Renal cortical epithelial cell (primary cell): ENCODE data around the gene DCAF10. TPM values are rescaled to one million over a fixed set of nuclear protein-coding genes. Genes with fewer than 3 reads are reported as not detected.
"Not testable (repeated sequence)": the region's sequence is repeated elsewhere in the genome, so short reads cannot be mapped to it uniquely, and the experiment has no call there.

Experiments
- DNase-seq: peaks from one replicate; pipeline ENCODE4 v3.0.0-alpha.2; 2011; ENCODE audit warnings: low read depth
- total RNA-seq: library from RNA; depleted of rRNA; stranded (reverse); fragments of >200 nt; gene quantifications from 2 replicates; pipeline ENCODE4 v1.2.3, GENCODE V29; 2014

Gene DCAF10, protein sequence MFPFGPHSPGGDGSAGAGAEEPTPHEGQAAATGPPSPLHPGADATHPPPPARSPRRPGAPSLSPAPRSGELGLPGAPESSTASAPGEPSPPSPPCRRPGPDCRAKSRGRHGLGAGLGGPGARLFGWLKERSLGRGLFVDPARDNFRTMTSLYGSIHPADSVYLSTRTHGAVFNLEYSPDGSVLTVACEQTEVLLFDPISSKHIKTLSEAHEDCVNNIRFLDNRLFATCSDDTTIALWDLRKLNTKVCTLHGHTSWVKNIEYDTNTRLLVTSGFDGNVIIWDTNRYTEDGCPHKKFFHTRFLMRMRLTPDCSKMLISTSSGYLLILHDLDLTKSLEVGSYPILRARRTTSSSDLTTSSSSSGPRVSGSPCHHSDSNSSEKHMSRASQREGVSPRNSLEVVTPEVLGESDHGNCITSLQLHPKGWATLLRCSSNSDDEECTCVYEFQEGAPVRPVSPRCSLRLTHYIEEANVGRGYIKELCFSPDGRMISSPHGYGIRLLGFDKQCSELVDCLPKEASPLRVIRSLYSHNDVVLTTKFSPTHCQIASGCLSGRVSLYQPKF
- total RNA-seq, result 13.2 and 70.0 TPM in 2 replicates

DNA sequence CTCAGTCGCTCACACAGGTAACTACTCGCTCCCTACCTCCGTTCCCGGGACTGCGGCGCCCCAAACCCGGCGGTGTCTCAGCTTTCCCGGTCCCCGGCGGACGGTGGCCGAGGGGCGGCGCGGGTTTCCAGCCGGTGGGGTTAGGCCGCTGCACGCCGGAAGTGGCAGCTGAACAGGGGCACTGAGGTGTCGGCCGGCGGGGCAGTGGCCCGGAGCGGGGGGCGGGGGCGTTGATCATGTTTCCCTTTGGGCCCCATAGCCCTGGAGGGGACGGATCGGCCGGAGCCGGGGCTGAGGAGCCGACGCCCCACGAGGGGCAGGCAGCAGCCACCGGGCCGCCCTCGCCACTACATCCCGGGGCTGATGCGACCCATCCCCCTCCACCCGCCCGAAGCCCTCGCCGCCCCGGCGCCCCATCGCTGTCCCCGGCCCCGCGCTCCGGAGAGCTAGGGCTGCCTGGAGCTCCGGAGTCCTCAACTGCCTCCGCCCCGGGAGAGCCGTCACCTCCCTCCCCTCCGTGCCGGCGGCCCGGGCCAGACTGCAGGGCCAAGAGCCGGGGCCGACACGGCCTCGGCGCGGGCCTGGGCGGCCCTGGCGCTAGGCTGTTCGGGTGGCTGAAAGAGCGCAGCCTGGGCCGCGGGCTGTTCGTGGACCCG is at the start of gene DCAF10:
Gene DCAF10, plus strand, starts transcription at position 167 of the 656 bp plus-strand sequence. Its CDS starts 70 bp downstream, at position 237.
- DNase-seq, result peak; percentile 36

DNA sequence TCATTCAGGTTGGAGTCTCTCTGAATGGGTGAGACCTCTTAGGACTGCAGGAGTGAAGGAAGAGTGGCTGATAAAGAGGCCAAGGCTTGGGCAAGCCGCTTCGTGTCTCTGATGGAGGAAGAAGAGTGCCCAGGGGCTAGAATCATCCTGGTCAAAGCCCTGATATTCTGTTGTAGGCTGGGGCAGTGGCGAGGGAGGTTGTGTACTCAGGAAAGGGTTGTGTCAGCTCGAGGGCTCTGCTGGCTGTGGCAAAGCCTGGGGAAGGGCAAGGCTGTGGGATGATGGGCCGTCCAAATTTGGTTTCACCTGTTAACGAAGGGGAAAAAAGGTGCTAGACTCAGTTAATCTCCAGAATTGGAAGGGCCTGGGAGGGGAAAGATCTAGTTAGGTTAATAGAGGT is 49.4 kb upstream of the DCAF10 start:
- no peak for DNase-seq

DNA sequence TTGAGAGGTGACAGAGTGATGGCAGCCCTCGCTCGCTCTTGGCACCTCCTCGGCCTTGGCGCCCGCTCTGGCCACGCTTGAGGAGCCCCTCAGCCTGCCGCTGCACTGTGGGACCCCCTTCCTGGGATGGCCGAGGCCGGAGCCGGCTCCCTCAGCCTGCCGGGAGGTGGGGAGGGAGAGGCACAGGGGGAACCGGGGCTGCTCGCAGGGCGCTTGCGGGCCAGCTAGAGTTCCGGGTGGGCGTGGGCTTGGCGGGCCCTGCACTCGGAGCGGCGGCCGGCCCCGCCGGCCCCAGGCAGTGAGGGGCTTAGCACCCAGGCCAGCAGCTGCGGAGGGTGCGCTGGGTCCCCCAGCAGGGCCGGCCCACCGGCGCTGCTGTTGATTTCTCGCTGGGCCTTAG is 48.9 kb upstream of the DCAF10 start:
- not testable (repeated sequence) for DNase-seq

DNA sequence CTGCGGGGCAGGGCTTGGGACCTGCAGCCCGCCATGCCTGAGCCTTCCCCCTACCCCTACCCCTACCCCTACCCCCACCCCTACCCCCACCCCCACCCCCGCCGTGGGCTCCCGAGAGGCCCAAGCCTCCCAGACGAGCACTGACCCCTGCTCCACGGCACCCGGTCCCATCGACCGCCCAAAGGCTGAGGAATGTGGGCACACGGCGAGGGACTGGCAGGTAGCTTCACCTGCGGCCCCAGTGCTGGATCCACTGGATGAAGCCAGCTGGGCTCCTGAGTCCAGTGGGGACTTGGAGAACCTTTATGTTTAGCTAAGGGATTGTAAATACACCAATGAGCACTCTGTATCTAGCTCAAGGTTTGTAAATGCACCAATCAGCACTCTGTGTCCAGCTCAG is 48.5 kb upstream of the DCAF10 start:
- not testable (repeated sequence) for DNase-seq

DNA sequence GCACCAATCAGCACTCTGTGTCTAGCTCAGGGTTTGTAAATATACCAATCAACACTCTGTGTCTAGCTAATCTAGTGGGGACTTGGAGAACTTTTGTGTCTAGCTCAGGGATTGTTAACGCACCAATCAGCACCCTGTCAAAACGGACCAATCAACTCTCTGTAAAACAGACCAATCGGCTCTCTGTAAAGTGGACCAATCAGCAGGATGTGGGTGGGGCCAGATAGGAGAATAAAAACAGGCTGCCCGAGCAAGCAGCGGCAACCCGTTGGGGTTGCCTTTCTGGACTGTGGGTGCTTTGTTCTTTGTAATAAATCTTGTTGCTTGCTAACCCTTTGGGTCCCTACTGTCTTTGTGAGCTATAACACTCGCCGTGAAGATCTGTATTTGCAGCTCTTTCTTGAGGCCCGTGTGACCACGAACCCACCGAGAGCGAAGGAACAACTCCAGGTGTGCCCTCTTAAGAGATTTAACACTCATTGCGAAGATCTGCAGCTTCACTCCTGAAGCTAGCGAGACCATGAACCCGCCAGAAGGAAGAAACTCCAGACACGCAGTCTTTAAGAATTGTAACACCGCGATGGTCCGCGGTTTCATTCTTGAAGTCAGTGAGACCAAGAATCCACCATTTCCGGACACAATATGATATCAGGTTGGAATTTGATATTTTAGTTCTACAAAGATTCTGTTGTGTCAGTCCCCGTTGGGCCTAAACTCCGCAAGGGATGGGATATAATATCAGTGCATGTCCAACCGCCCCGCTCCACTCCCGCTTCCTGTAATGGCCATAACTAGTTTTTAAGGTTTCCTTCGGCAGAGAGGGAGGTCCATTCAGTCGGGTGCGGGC is 47.7 kb upstream of the DCAF10 start:
- DNase-seq, result no peak

DNA sequence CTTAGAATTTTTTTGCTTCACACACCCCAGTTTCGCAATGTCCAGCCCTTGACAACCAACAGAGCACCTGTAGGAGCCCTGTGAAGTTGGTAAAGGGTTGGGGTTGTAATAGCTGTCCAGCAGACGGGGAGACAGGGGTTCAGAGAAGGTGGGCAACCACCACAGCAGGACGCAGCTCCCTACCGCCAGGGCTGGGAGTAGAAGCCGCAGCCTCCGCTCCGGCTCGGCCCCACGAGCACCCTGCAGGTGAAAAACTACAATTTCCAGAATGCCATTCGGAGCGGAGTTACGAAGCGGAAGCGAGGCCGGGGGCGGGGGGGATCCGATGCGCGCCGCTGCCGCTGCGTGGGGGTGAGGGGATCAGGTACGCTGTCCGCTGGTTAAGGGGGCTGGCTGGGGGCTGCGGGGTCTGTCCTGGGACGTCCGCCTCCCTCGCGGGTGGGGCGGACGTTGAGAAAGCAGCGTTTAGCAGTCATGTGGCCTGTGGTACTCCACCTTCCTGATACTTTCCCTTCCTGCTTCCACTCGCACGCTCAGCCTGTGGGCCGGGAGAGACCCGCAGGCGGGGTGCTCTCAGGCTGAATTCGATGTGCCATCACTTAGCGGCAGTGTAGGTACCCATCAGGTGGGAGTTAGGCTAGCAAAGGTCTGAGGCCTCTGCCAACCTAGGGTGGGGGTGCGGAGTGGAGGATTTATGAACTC is 47.0 kb upstream of the DCAF10 start, which contains the start of gene TRMT10B:
Gene TRMT10B, plus strand, starts transcription at position 317 of the 702 bp plus-strand sequence. CDS start 8,127 bp downstream, outside the sequence.
- peak; percentile 68 for DNase-seq

DNA sequence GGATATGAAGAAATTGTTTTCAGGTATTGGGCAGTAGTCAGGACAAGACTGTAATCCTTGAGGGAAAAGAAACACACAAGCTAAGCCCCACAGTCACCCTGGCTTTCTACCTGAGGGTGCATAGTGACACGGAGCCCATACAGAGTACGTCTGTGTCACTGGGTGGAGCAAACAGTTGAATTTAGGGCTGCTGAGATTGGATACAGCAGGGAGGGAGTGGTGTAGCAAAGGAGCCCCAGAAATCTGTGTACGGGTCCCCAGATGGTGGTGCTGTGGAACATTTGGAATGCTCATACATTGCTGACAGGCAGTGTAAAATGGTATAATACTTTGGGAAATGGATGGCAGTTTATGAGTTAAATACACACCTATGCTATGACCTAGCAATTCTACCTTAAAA is 41.9 kb upstream of the DCAF10 start:
- no peak for DNase-seq

DNA sequence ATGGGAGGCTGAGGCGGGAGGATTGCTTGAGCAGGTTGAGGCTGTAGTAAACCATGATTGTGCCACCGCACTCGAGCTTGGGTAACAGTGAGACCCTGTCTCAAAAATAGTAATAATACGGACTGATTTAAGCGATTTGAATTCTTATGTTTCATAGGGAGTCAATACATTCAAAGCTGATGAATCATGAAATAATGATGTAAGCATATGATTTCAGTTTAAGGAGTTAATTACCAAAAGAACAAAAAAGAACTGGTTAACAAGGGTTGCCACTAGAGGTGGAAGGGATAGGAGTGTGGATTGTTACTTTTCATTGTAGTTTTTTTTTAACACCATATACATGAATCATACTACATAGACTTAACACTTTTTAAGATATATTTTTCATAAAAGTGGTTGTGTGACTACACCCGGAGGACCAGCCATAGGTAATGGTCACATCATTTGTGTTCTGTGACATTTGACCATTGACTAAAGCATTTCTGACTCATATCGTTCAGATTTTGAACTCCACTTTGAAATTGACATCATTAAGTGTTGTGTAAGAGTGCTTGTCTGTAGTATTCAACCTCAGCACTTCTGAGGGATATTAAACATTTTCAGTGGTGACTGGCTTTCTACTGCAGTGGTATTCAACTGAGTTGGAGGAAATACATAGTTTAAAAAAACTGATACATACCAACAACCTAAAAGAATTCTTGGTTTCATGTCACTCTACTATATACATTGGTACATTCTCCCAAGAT is 40.0 kb upstream of the DCAF10 start:
- peak; percentile 81 for DNase-seq

DNA sequence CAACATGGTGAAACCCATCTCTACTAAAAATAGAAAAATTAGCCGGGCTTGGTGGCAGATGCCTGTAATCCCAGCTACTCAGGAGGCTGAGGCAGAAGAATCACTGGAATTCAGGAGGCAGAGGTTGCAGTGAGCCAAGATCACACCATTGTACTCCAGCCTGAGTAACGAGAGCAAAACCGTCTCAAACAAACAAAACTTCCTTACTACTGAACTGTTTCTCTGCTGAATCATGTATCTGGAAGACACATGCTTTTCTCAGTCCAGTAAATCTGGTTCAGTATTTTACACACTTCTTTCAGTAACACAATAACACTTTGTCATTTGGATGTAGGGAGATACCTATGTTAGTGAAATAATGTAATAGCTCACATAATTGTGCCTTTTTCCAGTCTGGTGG is 39.1 kb upstream of the DCAF10 start:
- peak; percentile 71 for DNase-seq

DNA sequence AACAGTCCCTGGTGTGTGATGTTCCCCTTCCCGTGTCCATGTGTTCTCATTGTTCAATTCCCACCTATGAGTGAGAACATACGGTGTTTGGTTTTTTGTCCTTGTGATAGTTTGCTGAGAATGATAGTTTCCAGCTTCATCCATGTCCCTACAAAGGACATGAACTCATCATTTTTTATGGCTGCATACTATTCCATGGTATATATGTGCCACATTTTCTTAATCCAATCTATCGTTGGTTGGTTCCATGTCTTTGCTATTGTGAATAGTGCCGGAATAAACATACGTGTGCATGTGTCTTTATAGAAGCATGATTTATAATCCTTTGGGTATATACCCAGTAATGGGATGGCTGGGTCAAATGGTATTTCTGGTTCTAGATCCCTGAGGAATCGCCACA is 35.3 kb upstream of the DCAF10 start:
- DNase-seq, result not testable (repeated sequence)

DNA sequence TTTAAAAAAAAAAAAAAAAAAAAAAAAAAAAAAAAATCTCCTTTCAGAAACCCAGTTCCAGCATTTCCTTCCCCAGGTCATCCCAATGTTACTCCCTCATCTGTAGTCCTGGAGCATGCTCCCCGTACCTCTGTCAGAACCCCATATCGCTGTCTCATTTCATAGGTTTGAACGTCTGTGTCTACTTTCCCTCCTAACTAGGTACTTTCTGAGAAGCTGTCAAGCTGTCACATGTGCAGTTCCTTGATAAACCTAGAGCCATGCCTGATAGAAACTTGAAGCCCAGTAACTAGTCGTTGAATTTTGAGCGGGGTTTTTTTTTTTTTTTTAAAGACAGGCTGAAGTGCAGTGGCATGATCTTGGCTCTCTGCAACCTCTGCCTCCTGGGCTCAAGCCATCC is 31.3 kb upstream of the DCAF10 start:
- DNase-seq, result no peak

DNA sequence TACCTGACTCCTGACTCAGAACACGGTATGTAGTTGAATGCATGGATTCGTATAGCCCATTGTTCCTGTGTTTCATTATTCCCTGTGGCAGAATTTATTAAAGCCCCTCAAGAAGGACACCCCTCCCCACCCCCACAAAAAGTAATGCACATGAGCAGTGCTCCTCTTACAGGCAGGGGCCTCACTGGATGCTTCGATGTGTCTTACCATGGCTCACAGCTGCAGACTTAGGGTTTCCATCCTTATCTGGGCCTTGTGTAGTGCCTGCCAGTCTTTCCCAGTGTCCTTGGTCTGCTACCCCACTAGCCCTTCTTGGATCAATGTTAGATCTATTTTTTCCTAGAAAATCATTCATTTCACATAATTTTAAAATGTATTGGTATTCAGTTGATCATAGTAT is 30.6 kb upstream of the DCAF10 start:
- no peak for DNase-seq

DNA sequence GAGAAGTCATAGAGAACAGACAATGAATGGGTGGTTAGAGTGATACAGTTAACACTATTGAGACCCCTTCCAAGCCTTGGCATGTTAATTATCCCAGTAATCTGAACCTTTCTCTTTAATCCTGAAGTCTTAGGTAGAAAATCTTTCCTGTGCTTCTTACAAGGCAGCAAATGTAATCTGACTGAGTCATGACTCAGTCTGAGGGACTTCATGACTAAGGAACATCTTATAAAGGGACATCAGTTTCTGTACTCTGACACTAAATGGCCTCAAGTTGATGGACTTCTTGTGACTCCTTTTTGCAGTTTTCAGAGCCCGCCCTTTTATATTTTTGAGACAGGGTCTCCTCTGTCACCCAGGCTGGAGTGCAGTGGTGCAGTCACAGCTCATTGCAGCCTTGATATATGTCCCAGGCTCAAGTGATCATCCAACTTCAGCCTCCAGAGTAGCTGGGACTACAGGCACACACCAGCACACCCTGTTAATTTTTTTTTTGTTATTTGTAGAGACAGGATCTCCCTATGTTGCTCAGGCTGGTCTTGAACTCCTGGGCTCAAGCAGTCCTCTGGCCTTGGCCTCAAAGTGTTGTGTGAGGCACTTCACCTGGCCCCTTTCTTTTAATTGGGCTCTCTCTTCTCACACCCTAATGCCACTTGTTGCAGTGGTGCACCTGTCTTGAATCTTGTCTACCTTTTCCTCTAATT is 25.2 kb upstream of the DCAF10 start:
- no peak for DNase-seq

DNA sequence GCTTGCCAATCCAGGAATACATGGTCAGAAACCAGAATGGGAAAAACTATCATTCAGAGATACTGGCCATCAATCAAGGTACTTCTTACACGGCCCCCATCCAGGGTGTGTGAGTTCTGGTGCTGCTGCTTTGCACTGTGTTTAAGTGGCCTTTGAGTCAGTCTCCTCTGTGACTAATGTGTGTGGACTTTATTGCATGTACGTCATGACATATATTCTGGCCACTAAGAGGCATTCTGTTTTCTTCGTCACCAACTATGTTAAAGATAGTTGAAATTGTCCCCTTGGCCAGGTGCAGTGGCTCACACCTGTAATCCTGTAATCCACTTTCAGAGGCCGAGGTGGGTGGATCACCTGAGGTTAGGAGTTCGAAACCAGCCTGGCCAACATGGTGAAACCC is 24.3 kb upstream of the DCAF10 start:
- no peak for DNase-seq

DNA sequence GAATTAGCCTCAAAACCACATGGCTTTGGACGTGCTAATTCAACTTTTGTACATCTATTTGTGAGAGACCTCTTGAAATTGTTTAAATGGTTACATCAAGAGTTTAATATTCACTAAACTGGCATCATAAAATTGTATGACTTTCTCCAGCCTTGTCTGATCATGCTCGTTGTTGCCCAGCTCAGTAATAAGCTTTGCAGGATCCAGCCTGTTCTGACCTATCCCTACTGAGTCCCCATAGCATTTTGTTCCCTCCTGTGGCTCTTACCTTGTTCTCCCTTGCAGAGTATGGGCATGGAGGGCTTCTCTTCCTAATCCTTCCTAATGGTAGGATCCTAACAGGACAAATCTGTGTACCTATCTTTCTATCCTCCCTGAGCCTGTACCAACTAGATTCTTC is 22.1 kb upstream of the DCAF10 start:
- DNase-seq, result no peak

DNA sequence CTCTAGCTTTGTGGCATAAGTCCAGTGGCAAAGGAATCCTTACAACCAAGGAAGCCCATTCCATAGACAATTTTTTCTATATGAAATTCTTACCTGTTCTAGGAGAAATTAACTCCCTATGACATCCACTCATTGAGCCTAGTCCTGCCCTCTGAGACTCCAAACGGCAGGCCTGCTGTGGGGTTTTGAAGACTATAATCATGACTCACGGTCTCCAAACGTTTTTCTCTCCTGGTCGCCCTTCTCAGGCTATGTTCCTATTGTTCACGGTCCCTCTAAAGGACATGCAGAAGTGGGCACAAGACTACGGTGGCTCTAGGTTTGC is 16.3 kb upstream of the DCAF10 start:
- DNase-seq, result no peak

DNA sequence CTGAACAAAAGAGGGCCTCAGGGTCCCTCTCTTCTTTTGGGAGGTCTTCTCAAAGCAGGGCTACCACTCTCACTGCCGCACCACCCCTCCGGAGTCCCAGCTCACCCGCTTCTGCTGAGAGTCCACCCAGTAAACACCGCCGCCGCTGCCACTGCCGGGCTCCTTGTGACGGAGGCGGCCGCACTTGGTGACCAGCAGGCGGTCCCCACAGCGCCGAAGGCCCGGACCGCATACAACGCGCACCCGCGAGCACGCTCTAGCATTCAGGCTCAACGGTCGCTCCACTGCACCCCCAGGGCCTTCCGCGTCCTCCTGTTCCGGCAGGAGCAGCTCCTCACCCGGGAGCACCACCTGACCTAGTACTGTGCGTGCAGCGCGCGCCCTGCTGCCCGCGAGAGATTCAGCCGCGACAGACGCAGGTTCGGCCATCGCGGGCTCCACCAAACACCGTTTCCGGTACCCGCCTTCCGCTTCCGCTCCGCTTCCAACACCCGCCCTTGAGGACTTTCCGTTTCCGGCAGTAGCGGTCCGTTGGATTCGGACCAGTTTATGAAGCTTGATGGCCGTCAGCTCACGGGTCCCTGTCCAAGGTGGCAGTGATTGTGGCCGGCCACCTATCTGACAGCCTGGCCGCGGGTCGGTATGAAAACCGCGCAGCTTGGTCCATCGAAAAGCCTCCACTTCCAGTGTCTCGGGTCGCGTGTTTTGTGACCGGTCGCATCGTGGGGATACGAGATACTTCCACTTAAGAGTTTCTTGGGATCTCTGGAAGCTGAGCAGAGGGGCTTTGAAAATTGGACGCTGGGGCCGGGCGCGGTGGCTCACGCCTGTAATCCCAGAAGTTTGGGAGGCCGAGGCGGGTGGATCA is 15.7 kb upstream of the DCAF10 start, which contains the start of gene EXOSC3:
Gene EXOSC3, minus strand, starts transcription at position 449 of the 868 bp plus-strand sequence. Its CDS starts 20 bp downstream, at position 429.
- peak; percentile 87 for DNase-seq

DNA sequence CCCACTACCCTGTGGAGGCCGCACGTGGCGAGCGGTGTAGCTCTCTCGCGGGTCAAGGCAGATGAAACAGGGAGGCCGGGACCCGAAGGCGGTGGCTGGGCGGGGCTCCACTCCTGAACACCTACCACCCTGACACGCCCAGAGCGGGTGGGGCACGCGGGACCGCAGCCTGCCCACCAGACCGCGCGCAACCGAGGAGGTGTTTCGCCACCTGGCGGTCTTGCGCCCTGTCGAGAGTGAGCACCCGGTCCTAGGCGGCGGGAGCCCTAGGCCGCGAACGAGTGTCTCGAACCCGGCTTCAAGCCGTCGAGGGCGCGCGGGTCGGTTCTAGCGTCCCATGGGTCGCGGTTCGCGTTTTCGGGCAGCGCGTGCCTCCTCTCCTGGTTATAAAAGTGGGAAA is 13.5 kb upstream of the DCAF10 start:
- DNase-seq, result no peak

DNA sequence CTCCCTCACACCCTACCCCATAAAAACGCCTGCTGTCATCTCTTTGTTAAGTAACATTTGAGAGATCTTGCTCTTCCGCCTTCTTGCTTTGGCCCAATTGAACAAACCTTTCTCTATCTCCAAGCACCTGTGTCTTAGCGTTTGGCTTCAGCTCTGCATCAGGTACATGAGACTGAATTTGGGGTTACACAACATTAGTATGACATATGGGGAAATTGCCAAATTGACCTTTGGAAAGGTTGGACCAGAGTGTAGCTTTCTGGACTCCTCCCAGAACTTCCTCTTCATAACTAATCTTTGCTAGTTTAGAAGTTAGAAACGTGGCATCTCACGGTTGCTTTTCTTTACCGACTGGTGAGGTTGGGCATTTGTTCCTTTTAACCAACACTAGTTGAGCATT is 12.3 kb upstream of the DCAF10 start:
- DNase-seq, result no peak
